Natural killer cell (primary cell): Measurements from ENCODE around the gene SETBP1. TPM values are rescaled to one million over a fixed set of nuclear protein-coding genes. Genes with fewer than 3 reads are reported as not detected.

Experiments
- ATAC-seq, 3 donors: fragments of 150-1000 bp in 2 of 3; fragments of 200-7000 bp in 1 of 3; cut with Tn5 transposase; 1 replicate in 1 of 3; 2 replicates in 2 of 3; pipeline ENCODE4 v1.10.0; 2021; ENCODE audit warnings: mild to moderate bottlenecking in 2 of 3, moderate library complexity in 2 of 3
- DNase-seq, 2 donors: peaks; one replicate each; pipeline versions ENCODE4 v3.0.0 to v3.0.0-alpha.2; 2013 to 2021; ENCODE audit warnings: mixed read lengths in 1 of 2
- H3K27ac ChIP-seq: one replicate; pipeline ENCODE4 v1.5.1; 2013; ENCODE audit warnings: mild to moderate bottlenecking, low read length
- H3K27me3 ChIP-seq: one replicate; pipeline ENCODE4 v1.6.1; 2013; ENCODE audit warnings: low read length; ENCODE audit not compliant: control insufficient read depth, insufficient read depth
- H3K36me3 ChIP-seq: one replicate; pipeline ENCODE4 v1.6.1; 2013; ENCODE audit warnings: low read length; ENCODE audit not compliant: control insufficient read depth, insufficient read depth
- H3K4me1 ChIP-seq: one replicate; pipeline ENCODE4 v1.6.1; 2013; ENCODE audit warnings: low read length; ENCODE audit not compliant: control insufficient read depth, insufficient read depth
- H3K4me3 ChIP-seq: one replicate; pipeline ENCODE4 v1.5.1; 2013; ENCODE audit warnings: low read length
- H3K9me3 ChIP-seq: one replicate; pipeline ENCODE4 v1.6.1; 2013; ENCODE audit warnings: low read length; ENCODE audit not compliant: control insufficient read depth, insufficient read depth
- H3K27ac Mint-ChIP-seq, 2 donors: one replicate each; pipeline ENCODE4 v1.8.0; 2022; ENCODE audit warnings: mild to moderate bottlenecking in 2 of 2, mixed read lengths in 2 of 2, moderate library complexity in 1 of 2
- H3K27me3 Mint-ChIP-seq, 2 donors: one replicate each; pipeline ENCODE4 v1.8.0; 2022; ENCODE audit warnings: low read depth in 2 of 2, mixed read lengths in 2 of 2
- H3K36me3 Mint-ChIP-seq: one replicate; pipeline ENCODE4 v1.8.0; 2022; ENCODE audit warnings: mixed read lengths
- H3K4me1 Mint-ChIP-seq, 2 donors: one replicate each; pipeline ENCODE4 v1.8.0; 2022; ENCODE audit warnings: mixed read lengths in 2 of 2
- H3K4me3 Mint-ChIP-seq: one replicate; pipeline ENCODE4 v1.8.0; 2022; ENCODE audit warnings: mild to moderate bottlenecking, moderate library complexity, mixed read lengths
- H3K9me3 Mint-ChIP-seq, 2 donors: one replicate each; pipeline ENCODE4 v1.8.0; 2022; ENCODE audit warnings: mixed read lengths in 2 of 2
- CTCF ChIP-seq: fragments of 200-600 bp; IDR thresholded peaks from one replicate; pipeline ENCODE4 v1.8.0; 2022; ENCODE audit warnings: antibody characterized with exemption
- WGBS: methylation state at CpG from one replicate; pipeline ENCODE4 v1.1.7; 2013; ENCODE audit warnings: missing lambda C conversion rate; ENCODE audit not compliant: insufficient coverage; 5-methylcytosine and 5-hydroxymethylcytosine counted together
- intact Hi-C: fragments of 100-400 bp; cut with micrococcal nuclease; formaldehyde crosslinking; loops from one replicate; pipeline ENCODE4 v1.14.2; 2022
- total RNA-seq, 4 donors: library from RNA; stranded (reverse); fragments of 120-200 nt in 1 of 4; gene quantifications; one replicate each; pipeline versions ENCODE4 v1.2.3 to v1.2.4, GENCODE V29; 2013 to 2022

The SETBP1 gene
- total RNA-seq, 3 donors from 2014 or later (not counting 1 experiment from before 2014, with no cell fraction given): 36.0 to 46.6 (median 41.2) TPM

DNA sequence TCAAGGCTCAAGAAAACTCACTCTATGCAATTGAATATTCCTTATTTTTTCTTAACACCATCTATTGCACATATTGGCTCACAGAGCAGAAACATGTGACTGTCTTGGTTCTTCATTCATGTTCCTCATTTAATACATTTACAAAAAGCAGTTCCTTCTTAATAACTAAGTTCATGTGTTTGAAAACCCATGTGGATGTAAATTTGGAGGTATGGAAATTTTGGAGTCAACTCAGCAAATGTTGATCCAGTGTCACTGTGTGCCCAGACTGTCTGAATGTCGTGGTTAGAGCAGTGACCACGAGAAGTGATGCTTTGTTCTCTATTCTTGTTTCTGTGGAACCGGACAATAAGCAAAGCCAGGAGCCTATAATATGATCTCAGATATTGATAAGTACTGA, 299.1 kb downstream of the SETBP1 start:
- Mint-ChIP-seq H3K27ac (no peak overlapping the region), H3K4me3 (no peak overlapping the region), H3K36me3 (no peaks in the 10 kb centered on the region), H3K9me3 (no peaks in the 10 kb centered on the region), H3K27me3 (no peaks in the 10 kb centered on the region), H3K4me1 (peaks cover 14 to 19% of the 10 kb centered on the region in 2 donors)
- H3K4me1 ChIP-seq: no peaks in the 10 kb centered on the region
- no peak for ATAC-seq
- intact Hi-C loops: no loop called here
- no peak overlapping the region for H3K27ac ChIP-seq
- H3K36me3 ChIP-seq: no peaks in the 10 kb centered on the region
- H3K9me3 ChIP-seq: no peaks in the 10 kb centered on the region
- H3K27me3 ChIP-seq: no peaks in the 10 kb centered on the region
- TF ChIP-seq CTCF: no peak
- H3K4me3 ChIP-seq: no peak overlapping the region
- no peak for DNase-seq
- 55% methylated on average over 3 of the region's 3 CpGs for WGBS

- Mint-ChIP-seq H3K27me3 (no peaks in the 10 kb centered on the region), H3K27ac (no peak overlapping the region), H3K9me3 (no peaks in the 10 kb centered on the region), H3K4me3 (no peak overlapping the region), H3K4me1 (peaks cover 14 to 19% of the 10 kb centered on the region in 2 donors), H3K36me3 (no peaks in the 10 kb centered on the region)
- Histone ChIP-seq H3K27me3 (no peaks in the 10 kb centered on the region), H3K4me1 (no peaks in the 10 kb centered on the region), H3K9me3 (no peaks in the 10 kb centered on the region), H3K4me3 (no peak overlapping the region), H3K36me3 (no peaks in the 10 kb centered on the region), H3K27ac (no peak overlapping the region)
- DNase-seq (no peak), ATAC-seq (no peak)
- TF ChIP-seq CTCF: no peak
- intact Hi-C loops: no loop called here
- WGBS: 95% methylated on average over 5 of the region's 5 CpGs
These were observed 300.4 kb downstream of the SETBP1 start for GRCh38 chr18:44981121-44981520.

DNA sequence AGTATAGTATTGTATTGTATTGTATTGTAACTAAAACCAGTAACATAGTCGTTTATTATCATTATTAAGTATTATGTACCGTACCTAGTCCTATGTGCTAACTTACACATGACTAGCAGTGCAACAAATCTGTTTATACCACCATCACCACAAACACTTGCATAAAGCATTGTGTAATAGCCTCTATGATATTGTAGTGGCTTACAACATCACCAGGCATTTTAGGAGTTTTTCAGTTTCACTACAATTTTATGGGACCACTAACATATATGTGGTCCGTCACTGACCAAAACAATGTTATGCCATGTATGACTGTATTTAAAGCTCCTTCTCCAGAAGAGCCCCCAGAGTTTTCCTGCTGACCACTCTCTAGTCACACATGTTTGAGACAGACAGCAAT, 306.2 kb downstream of the SETBP1 start:
- 100% methylated on average over 1 of the region's 3 CpGs for WGBS
- TF ChIP-seq CTCF: no peak
- no peak for ATAC-seq

DNA sequence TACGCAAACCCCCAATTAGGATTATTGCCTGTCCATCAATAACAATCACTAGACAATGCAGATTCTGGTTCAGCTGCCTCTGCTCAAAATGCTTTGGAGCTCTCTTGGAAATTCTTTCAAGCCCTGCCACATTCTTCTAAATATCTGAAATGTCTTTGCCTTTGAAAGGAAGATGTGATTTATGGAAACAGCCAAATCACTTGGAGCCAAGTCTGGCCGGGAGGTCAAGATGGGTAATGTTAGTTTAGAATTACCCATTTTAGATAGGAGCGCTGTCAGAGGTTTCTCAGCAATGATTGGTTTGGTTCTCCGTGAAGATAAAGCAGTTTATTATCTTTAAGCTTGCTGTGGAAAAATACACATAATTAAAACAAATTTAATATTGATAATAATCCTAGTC, 306.7 kb downstream of the SETBP1 start:
- no peak overlapping the region for H3K4me3 ChIP-seq
- H3K27me3 Mint-ChIP-seq: no peaks in the 10 kb centered on the region
- no peak overlapping the region for H3K27ac Mint-ChIP-seq
- no peak overlapping the region for H3K4me3 Mint-ChIP-seq
- H3K27ac ChIP-seq: no peak overlapping the region
- H3K36me3 Mint-ChIP-seq: no peaks in the 10 kb centered on the region
- WGBS: 99% methylated on average over 3 of the region's 4 CpGs
- H3K4me1 ChIP-seq: no peaks in the 10 kb centered on the region
- peaks cover 0 to 3% of the 10 kb centered on the region in 2 donors for H3K9me3 Mint-ChIP-seq
- no peaks in the 10 kb centered on the region for H3K27me3 ChIP-seq
- peaks cover 0 to 6% of the 10 kb centered on the region in 2 donors for H3K4me1 Mint-ChIP-seq
- H3K9me3 ChIP-seq: no peaks in the 10 kb centered on the region
- no peaks in the 10 kb centered on the region for H3K36me3 ChIP-seq
- DNase-seq (no peak), ATAC-seq (no peak)
- TF ChIP-seq CTCF: no peak
- intact Hi-C loops: no loop called here

More for the DNA sequence above, 306.2 kb downstream of the SETBP1 start:
- H3K36me3 Mint-ChIP-seq: no peaks in the 10 kb centered on the region
- H3K4me3 ChIP-seq: no peak overlapping the region
- H3K27ac Mint-ChIP-seq: no peak overlapping the region
- peaks cover 0 to 6% of the 10 kb centered on the region in 2 donors for H3K4me1 Mint-ChIP-seq
- H3K4me1 ChIP-seq: no peaks in the 10 kb centered on the region
- intact Hi-C loops: no loop called here
- no peak overlapping the region for H3K4me3 Mint-ChIP-seq
- H3K9me3 ChIP-seq: no peaks in the 10 kb centered on the region
- H3K27me3 Mint-ChIP-seq: no peaks in the 10 kb centered on the region
- no peaks in the 10 kb centered on the region for H3K36me3 ChIP-seq
- peaks cover 0 to 3% of the 10 kb centered on the region in 2 donors for H3K9me3 Mint-ChIP-seq
- H3K27ac ChIP-seq: no peak overlapping the region
- no peak for DNase-seq
- no peaks in the 10 kb centered on the region for H3K27me3 ChIP-seq
